ENCODE measurements around the gene KLC4.
A peak's percentile ranks its signal among the peaks of the same experiment; 100 is the strongest.

Gene KLC4

DNA sequence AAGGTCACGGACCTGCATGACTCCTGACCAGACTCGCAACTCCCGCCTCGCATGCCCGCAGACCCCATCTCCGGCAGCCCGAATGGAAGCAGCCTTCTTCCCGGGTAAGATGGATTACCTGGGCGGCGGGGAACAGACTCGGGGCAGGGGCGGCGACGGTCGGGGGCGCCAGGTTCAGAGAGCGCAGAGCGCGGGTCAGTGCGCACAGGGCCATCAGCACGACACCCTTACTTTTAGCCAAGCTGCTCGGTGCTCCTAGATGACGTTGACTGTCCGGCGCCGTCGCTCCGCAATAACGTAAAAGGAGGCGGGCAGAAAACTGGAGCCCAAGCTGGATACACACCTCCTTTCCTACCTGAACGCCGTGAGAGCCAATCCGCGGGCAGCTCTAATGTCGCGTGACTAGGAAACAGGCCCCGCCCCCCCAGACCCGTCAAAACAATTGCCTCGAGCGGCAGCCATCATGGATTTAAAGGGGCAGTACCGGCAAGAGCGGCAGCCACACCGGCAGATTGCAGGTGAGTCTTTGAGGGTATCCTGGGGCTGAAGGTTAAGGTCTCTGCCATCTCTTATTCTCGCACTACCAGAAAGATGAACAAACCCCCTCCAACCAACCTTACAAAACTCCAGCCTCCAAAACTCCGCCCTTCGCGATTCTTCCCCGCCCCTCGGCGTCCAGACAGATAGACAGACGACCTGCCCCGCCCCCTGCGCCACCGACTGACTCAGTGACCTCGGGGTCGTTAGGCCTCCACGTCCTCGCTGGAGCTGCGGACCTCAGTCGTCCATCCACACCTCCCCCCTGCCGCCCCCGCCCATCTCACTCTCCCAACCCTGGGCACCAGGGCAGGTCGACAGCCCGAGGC, at the start of gene KLC4, which contains the start of gene MRPL2:
TSS of gene KLC4 (plus strand) at position 464 of the 866 bp plus-strand sequence. CDS start 1,705 bp downstream, outside the sequence.
TSS of gene MRPL2 (minus strand) at position 267 of the 866 bp plus-strand sequence. CDS start at position 214, 53 bp downstream.
- peak; percentile 15 for DNase-seq

DNA sequence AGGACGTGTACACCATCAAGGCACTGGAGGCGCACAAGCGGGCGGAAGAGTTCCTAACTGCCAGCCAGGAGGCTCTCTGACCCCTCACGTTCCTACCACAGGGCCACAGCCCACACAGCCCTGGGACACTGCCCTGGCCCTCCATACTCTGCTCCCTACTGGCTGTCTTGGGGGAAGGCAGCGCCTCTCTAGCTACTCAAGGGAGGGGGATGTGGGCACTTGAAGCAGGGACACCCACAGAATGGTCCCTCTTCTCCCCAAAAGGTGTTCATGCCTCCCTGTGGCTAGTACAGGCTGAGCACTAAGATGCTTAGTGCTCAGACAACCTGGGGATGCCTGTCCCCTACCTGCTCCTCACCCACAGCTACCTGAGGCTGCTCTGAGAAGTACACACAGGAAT, 48.2 kb upstream of the KLC4 start:
- no peak for DNase-seq

DNA sequence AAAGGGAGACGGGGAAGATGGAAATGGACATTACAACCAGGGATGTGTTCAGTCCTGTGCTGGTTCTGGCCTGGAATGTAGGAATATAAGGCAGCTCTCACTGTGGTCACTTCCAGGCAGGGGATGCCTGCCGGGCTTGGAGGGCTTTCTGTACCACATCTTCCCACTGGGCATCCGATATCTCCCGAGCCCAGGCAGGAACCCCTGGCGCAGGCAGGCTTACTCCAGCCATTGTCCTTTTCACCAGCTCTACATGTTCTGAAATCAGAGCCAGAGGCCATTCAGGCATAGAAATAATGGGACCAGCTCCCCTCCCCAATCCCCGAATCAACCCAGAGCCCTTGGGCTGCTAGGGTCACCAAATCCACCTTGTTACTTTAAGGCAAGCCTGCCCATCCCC, 47.1 kb upstream of the KLC4 start:
- no peak for DNase-seq

DNA sequence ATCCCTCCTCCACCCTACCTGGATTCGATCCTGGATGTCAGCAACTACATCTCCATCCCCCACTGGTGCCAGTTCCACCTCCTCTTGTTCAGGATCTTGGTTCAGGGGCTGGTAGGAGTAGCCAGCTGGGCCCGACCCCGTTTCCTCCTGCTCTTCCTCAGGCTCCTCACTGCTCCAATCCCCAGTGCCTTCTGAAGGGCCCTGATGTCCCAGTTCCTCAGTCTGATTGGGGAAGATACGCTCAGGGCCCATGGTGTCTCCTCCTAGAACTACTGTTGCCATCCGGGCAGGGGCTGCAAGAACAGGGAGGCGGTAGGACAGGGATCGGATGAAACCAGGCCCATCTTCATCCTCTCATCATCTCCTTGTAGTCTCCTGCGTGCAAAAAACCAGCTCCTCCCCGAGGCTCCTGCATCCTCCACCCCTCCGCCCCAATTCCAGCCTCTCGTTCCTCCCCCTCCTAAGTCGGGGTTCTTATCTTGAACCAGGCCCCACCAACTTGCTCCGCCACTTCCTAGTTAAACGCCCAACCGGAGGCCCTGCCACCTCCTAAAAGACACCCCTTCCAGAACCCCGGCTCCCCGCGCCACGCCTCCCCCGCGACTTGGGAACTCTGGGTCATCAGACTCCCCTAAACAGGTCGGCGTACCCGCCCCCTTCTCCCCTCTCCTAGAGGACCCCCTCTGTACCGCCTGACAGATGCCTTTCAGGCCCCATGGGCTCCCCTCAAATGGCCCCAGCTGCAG, 46.2 kb upstream of the KLC4 start:
- DNase-seq, result no peak

DNA sequence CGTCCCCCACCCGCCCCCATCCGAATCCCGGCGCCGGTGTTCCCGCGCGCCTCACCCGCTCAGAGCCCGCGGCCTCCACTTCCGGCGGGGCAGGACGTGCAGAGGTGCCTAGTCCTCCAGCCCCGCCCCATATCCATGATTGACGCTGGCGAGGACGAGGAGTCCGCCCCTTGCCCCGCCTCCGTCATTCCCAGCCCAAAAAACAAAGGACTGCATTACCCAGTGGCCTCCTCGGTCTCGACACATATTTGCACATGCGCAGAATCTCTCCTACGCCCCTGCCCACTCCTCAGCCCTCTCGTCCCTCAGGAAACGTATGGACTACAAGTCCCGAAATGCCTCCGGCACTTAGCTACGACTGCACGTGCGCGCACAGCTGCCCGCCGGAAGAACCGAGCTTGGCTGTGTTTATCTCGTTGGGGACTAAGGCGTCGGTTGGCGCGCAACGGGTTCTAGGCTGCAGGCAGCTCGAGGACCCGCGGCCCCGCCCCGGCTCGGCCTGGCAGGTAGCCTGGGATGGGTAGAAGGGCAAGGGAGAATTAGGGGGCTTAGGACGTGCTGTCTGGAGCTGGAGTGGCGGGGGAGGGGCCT, 45.5 kb upstream of the KLC4 start, which contains the start of the genes KLHDC3 and MEA1:
TSS of gene KLHDC3 (plus strand) at position 407 of the 591 bp plus-strand sequence. CDS start 2,944 bp downstream, outside the sequence.
TSS of gene MEA1 (minus strand) at position 104 of the 591 bp plus-strand sequence. CDS start 133 bp downstream, outside the sequence.
- peak; percentile 45 for DNase-seq

DNA sequence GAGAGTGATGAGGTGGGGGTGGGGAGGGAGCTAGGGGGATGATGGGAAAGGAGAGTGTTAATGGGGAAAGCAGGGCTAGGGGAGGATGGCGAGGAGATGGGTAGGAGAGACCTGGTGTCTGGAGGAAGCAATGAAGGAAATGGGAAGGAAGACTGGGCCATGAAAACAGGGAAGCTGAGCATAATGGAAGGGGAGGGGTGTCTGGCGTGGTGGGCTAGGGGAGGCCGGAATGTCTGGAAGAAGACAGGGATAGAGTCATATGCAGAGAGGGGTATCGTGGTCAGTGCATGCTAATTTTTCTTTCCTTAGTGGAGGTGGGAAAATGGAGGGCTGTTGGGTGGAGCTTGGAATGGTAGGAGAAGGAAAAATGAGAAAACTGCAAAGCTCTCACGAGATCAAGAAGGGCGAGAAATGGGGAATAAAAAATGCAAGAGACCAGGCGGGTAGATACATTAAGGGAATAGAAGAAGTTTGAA, 45.0 kb upstream of the KLC4 start:
- DNase-seq, result no peak

DNA sequence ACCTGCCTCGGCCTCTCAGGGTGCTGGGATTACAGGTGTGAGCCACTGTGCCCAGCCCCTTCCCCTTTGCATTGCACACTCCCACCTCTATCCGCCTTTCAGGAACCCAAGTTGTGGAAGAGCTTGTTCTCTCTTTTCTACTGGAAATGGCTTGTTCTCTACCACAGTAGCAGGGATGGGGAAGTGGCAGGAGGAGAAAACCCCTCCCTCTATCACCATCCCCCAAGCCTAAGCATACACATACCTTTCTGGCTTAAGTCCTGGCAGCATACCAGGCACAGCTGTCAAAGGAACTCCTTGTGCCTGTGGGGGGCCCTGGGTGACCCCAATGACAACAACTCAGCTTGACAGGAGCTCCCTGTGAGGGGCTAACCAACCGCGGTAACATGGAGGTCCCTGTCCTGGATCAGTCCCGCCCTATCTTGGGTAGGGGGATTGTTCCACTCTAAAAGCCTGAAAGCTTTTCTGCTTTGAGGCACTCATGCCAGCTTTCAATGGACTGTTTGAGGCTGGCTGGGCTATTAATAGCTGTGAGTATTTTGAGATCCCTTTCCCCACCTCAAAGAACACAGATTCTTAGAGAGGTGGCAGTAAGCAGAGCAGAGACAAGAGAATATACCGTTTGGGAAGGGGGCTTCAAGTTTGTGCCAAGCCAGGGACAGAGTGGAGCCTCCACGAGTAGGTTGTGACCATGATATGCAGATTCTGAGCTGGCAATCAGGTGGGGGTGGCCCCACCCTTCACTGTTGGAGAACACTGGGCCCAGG, 43.1 kb upstream of the KLC4 start:
- DNase-seq, result no peak

DNA sequence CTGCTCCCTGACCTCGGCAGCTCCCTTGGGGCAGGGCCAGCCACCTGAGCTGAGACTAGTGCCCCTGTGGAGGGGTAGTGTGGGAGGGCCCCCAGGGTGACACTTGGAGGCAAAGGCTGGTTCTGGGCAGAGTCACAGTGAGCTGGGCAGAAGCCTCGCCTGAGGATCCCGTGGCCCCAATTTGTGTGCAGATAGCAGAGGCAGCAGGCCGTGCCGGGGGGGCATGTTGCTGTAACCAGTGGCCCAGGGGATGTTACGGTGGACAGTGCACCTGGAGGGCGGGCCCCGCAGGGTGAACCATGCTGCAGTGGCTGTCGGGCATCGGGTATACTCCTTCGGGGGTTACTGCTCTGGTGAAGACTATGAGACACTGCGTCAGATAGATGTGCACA, 42.5 kb upstream of the KLC4 start:
- no peak for DNase-seq

DNA sequence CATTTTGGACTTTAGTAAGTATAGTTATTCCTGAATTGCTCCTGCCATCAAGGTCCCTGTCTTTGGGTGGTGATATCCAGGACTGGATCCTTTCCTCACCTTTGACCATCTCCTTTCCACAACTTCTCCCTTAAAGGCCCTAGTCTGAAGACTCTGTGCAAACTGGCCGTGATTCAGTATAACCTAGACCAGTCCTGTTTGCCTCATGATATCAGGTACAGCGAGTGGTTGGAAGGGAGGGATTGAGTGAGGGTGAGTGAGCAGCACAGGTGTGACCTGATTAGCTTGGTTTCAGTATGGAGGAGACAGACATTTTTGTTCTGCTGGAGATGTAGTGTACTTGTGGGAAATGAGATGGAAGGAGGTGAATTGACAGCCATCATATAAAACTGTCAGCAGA, 40.3 kb upstream of the KLC4 start:
- DNase-seq, result no peak

DNA sequence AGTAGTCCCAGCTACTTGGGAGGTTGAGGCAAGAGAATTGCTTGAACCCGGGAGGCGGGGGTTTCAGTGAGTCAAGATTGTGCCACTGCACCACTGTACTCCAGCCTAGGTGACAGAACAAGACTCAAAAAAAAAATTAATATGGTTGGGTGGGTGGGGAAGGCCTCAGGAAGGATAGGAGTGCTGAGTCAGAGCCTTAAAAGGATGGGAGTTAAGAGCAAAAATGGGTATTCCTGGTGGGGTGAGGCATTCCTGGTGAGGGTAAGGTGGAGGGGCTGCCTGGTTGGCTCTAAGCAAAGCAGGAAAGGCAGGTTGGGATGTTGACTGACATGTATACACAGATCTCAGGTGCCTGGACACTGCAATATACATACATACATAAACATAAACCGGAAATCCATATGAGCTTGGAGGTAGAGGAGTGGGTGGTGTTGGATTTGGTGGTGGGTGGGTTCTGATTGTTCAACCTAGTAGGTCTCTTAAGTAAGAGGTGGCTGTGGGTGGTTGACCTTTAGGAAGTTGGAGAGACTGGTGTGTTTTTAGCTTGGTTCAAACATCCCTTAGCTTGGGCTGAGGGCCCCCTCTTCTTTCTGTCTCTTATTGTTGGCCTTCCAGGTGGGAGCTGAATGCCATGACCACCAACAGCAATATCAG, 39.3 kb upstream of the KLC4 start:
- no peak for DNase-seq

DNA sequence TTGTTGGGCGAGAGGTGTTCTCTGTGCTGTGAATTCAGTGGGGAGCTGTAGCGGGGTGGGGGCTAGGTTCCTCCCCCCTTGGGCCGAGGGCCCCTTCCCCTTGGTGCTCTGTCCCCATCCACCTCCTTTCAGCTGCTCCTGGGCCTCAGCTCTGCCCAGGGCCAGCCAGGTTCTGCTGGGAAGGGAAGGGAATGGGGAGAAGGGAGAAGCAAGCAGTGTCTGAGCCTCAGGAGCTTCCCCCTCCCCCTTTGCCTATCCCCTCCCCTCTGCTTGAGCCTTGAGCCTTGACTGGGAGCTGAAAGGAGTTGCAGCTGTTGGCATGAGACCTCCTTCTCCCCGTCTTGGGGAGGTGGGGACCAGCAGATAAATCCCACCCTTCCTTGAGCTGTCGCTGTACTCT, 38.6 kb upstream of the KLC4 start:
- no peak for DNase-seq

DNA sequence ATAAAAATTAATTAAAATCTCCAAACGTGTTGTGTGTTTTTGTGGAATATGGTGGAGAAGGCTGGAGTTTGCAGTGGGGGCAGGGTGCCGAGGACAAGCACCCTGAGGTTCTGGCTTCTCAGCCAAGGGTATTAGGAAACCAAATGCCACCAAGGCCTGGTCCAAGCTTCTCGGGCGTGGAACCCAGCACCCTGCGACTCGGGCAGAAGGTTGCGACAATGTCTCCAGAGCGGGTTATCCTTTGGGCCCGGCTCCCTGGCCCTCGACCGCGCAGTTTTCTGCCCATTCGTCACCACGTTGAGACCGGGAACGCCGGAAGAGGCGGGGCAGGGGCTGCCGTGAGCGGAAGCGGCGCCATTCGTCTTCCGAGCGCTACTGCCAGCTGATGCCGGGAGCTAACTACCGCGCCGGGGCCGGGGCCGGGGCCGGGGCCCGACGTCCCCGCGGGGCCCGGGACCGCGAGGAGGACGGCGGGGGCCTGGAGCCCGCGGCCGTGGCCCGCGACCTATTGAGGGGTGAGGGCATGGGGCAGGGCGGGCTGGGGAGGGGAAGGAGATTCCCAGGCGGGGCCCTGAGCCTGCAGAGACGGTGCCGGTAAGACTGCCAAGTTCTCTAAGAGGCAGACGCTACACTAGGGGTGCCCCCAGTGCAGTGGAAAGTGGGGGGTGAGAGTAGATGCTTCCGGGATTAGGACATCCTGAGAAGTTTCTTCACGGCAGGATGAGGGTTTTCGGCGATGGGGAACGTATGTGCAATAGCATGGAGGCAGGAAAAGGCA, 38.0 kb upstream of the KLC4 start, which contains the start of gene RRP36:
TSS of gene RRP36 (plus strand) at position 354 of the 778 bp plus-strand sequence. CDS start at position 386, 32 bp downstream.
- no peak for DNase-seq

DNA sequence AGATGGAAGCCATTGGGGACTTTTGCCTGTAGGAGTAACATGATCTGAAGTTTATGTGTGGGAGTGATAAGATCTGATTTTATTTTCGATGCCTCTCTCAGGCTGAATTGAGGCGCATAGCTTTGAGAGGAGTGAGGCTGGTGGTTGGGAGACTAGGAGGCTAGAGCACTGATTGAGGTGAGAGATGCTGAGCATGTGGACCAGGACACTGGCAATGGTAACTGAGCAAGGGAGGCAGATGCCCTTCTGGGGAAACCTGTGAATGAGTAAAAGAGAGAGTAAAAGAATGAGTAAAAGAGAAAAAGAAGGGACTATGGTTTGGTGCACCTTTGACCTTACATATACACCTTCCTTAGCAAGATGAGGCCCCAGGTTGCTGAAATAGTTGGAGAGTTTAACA, 35.0 kb upstream of the KLC4 start:
- no peak for DNase-seq

DNA sequence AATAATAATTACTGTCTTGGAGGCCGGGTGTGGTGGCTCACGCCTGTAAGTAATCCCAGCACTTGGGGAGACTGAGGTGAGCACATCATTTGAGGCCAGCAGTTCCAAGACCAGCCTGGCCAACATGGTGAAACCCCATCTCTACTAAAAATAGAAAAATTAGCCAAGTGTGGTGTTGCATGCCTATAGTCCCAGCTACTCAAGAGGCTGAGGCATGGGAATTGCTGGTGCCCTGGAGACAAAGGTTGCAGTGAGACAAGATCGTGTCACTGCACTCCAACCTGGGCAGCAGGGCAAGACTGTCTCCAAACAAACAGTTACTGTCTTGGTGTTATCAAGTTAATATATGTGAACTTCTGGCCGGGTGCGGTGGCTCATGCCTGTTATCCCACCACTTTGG, 33.1 kb upstream of the KLC4 start:
- DNase-seq, result no peak

DNA sequence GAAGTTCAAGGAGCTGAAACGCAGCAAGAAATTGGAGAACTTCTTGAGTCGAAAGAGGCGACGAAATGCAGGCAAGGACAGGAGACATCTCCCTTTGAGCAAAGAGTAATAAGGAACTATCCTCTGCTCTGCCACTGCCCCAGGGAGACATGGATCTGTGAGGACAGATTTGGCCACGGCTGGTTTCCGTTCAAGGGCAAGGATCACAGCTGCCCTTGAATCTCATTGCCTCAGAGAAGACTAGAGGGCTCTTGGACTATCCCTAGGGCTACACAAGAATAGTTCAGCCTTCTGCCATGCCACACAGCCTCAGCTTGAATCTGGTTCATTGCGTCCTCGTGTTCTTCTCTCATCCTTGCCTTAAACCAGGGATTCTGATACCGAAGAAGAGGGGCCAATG, 30.3 kb upstream of the KLC4 start:
- DNase-seq, result no peak

DNA sequence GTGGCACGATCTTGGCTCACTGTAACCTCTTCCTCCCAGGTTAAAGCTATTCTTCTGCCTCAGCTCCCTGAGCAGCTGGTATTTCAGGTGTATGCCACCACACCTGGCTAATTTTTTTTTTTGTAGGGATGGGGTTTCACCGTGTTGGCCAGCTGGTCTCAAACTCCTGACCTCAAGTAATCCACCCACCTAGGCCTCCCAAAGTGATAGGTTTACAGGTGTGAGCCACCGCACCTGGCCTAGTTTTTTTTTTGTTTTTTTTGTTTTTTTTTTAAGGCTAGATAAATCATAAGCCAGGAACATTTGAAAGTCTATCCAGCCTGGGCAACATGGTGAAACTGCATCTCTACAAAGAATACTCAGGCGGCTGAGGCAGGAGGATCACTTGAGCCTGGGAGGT, 27.1 kb upstream of the KLC4 start:
- DNase-seq, result no peak

DNA sequence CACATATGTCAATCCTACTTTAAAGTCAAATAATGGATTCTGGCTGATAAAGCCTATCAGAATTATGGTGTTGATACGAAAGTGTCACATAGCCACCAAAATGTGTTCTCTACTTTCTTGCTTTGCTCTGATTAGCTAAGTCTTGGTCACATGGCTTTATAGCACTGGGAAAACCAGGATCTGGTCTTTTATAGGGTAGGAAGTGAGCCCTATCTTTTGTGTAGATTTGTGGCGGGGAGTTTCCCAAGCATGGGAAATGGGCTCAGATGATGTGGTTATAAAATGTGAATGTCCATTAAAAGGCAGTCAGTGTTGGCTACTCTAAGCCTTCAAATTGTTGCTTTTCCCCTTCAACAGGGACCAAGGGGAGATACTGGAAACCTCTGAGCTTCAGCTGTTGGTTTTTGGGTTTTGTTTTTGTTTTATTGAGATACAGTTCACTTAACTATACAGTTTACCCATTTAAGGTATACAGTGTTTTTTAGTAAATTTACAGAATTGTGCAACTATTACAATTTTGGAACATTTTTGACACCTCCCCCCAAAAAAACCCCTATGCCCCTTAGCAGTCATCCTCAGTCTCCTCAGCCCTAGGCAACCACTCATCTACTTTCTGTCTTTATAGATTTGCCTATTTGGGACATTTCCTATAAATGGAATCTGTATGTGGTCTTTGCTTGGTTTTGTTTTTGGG, 25.8 kb upstream of the KLC4 start:
- DNase-seq, result no peak

DNA sequence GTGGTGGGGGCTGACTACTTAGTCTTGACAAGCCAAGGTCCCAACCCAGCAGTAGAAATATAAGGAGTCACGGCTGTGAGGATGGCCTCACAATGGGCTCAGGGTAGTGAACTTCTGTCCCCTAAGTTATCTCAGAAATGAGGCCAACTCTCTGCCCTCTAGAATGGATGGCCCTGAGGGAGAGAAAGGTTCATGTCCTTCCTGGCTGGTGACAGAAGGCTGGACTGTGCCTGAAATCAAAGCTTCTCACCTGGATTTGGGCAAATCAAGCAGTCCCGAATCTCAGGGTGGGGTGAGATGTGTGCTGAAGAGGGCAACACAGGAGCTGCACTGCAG, 25.3 kb upstream of the KLC4 start:
- no peak for DNase-seq

DNA sequence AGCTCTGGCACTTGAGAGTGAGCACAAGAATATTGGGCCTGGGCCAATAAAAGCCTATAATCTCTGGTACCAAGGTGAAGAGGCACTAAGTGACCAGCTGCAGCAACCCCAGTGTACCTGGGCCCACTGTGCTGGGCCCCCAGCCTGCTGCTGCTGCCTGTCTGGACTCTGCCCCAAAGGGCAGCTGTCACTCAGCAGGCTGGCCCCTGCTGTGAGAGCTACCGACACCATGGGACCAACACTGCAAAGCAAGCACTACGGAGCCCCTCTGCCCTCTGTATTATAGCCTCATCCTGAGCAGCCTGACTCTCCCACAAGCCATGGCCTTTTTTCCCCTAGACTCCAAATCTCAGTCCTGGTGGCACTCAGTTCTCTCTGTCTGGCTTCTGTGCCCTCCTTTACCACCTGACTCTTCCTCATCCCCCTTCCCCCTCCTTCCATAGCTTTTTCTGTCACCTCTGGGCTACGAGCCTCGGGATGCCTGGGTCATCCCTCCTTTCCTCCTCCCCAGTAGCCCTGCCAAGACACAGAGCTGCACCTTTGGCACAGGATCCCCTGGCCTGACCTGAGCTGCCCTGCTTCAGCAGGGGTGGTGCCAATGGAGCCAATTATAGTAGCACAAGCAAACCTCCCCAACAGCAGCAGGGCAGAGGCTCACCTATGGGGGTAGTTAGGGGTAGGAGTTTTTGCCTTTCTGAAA, 23.8 kb upstream of the KLC4 start:
- DNase-seq, result no peak

DNA sequence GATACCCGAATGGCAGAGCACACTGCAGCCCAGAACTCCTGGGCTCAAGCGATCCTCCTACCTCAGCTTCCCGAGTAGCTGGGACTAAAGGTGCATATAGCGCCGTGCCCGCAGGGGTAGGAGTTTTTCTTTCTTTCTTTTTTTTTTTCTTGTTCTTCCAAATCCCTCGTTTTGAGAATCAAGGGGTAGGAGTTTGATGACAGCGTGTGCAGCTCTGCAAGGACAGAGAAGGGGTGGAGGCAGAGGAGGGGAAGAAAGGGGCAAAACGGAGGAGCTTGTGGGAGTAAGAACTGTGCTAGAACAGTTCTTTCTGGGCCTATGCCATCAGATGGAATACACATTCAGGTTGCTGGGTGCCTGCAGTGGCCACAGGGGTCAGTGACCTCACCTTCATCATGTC, 22.7 kb upstream of the KLC4 start:
- no peak for DNase-seq
